Duodenal mucosa (tissue), 2 donors: ENCODE data around the gene SPSB4.

Experiments
- H3K27ac ChIP-seq: one replicate; pipeline ENCODE4 v1.7.0; 2013; ENCODE audit warnings: low read depth, low read length
- H3K27me3 ChIP-seq, 2 donors: one replicate each; pipeline ENCODE4 v1.7.0; 2013; ENCODE audit warnings: low read length in 2 of 2, control low read depth in 1 of 2; ENCODE audit not compliant: insufficient read depth in 2 of 2, control insufficient read depth in 1 of 2
- H3K36me3 ChIP-seq, 2 donors: one replicate each; pipeline ENCODE4 v1.7.0; 2013; ENCODE audit warnings: low read length in 2 of 2, control low read depth in 1 of 2; ENCODE audit not compliant: insufficient read depth in 2 of 2, control insufficient read depth in 1 of 2
- H3K4me1 ChIP-seq, 2 donors: one replicate each; pipeline ENCODE4 v1.7.0; 2013; ENCODE audit warnings: low read length in 2 of 2, control low read depth in 1 of 2; ENCODE audit not compliant: insufficient read depth in 2 of 2, control insufficient read depth in 1 of 2
- H3K4me3 ChIP-seq, 2 donors: one replicate each; pipeline ENCODE4 v1.7.0; 2013; ENCODE audit warnings: low read length in 2 of 2, low read depth in 1 of 2
- H3K9ac ChIP-seq, 2 donors: one replicate each; pipeline ENCODE4 v1.7.0; 2013; ENCODE audit warnings: low read length in 2 of 2, low read depth in 1 of 2
- H3K9me3 ChIP-seq, 2 donors: one replicate each; pipeline ENCODE4 v1.7.0; 2013; ENCODE audit warnings: low read length in 2 of 2, control low read depth in 1 of 2; ENCODE audit not compliant: control insufficient read depth in 1 of 2

Gene SPSB4

DNA sequence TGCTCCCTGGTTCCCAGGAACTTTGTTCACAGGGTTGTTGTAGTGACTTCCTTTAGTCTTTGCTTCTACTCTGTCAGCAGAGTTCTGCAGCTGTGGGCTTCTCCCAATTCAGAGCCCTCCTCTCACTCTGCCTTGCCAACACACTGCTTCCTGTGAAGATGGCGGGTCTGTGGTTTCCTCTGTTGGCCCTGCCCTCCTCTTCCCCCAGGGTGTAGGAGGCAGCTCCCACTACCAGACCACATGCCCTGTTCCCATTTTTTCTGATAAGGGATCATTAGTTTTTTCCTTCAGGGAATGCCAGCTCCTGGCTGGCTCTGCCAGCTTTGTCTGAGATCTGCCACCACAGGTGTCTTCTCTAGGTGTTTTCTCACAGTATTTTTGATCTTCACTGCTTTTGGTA is 12.7 kb downstream of the SPSB4 start:
- Histone ChIP-seq H3K9me3 (no peaks in the 10 kb centered on the region), H3K4me3 (no peak overlapping the region), H3K4me1 (no peaks in the 10 kb centered on the region), H3K27ac (no peak overlapping the region), H3K27me3 (peaks cover 0 to 4% of the 10 kb centered on the region in 2 donors), H3K9ac (no peak overlapping the region), H3K36me3 (no peaks in the 10 kb centered on the region)

DNA sequence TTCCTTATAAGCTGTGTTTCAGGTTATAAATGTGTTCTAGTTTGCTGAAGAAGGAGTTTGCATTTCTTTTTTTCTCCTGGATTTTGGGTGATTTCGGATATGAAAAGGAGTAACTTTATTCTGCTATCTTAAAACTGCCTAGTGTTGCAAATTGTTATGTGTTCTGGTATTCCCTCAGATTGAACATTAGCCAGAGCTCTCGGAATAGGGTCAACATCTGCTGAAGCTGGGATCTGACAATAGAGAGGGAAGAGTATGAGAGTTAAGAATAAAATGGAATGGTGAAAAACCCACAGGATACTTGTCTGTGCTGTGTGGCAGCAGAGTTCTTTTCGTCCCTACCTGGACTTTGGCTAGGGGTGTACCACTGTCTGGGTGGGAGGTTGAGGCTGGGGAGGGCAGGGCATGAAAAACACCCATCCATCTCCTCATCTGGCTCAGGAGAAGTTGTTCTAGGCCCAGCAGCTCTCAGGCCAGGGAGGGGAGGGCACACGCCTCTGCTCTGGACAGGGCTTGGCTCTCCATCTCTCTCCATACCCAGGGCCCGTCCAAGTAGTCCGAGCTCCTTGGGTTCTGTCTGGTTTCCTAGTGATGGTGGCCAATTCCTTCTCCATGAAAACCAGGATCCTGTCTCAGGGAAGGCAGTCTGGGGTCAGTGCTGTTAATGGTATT is 13.2 kb downstream of the SPSB4 start:
- Histone ChIP-seq H3K4me1 (no peaks in the 10 kb centered on the region), H3K9me3 (no peaks in the 10 kb centered on the region), H3K27me3 (peaks cover 0 to 3% of the 10 kb centered on the region in 2 donors), H3K36me3 (no peaks in the 10 kb centered on the region), H3K9ac (no peak overlapping the region), H3K4me3 (no peak overlapping the region), H3K27ac (no peak overlapping the region)

DNA sequence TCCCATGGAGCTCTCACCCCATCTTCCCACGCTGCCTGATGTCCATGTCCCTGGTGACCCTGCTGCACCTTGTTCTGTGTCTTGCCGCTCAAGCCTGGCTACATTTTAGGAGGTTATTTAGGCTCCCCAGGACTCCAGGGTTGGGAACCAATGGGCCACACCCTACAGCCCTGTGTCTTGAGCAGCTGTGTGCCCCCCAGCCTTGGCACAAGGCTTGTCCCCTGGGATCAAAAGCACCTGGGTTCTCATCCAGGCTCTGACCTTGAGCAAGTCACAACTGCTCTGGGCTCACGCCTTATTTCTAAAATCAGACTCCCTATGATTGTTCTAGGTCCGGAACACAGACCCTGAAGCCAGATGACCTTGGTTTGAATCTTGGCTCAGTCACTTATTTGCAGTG is 14.1 kb downstream of the SPSB4 start:
- no peak overlapping the region for H3K9ac ChIP-seq
- no peak overlapping the region for H3K27ac ChIP-seq
- H3K36me3 ChIP-seq, result no peaks in the 10 kb centered on the region

DNA sequence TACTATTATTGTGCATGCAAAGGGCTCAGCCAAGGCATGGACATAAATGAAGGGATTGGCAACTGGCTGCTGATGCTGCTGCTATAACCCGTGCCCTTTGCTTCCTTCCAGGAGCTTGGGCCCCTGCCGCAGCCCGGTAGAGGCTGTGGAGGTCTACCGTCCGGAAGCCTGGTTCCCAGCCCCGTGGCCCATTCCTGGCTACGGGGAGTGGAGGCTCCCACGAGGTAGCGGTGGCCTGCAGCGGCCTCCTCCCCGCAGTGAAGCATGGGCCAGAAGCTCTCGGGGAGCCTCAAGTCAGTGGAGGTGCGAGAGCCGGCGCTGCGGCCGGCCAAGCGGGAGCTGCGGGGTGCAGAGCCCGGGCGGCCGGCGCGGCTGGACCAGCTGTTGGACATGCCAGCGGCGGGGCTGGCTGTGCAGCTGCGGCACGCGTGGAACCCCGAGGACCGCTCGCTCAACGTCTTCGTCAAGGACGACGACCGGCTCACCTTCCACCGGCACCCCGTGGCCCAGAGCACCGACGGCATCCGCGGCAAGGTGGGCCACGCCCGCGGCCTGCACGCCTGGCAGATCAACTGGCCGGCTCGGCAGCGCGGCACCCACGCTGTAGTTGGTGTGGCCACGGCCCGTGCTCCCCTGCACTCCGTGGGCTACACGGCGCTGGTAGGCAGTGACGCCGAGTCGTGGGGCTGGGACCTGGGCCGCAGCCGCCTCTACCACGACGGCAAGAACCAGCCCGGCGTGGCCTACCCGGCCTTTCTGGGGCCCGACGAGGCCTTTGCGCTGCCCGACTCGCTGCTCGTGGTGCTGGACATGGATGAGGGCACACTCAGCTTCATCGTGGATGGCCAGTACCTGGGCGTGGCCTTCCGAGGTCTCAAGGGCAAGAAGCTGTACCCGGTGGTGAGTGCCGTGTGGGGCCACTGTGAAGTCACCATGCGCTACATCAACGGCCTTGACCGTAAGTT is 15.0 kb downstream of the SPSB4 start:
- H3K4me1 ChIP-seq, result no peaks in the 10 kb centered on the region
- no peak overlapping the region for H3K9ac ChIP-seq
- H3K9me3 ChIP-seq, result no peaks in the 10 kb centered on the region
- no peaks in the 10 kb centered on the region for H3K27me3 ChIP-seq
- H3K27ac ChIP-seq, result no peak overlapping the region
- no peak overlapping the region for H3K4me3 ChIP-seq
- no peaks in the 10 kb centered on the region for H3K36me3 ChIP-seq

More for the DNA sequence above, 14.1 kb downstream of the SPSB4 start:
- H3K27me3 ChIP-seq, result peaks cover 0 to under 1% of the 10 kb centered on the region in 2 donors
- H3K4me3 ChIP-seq, result no peak overlapping the region
- H3K4me1 ChIP-seq, result no peaks in the 10 kb centered on the region
- no peaks in the 10 kb centered on the region for H3K9me3 ChIP-seq

DNA sequence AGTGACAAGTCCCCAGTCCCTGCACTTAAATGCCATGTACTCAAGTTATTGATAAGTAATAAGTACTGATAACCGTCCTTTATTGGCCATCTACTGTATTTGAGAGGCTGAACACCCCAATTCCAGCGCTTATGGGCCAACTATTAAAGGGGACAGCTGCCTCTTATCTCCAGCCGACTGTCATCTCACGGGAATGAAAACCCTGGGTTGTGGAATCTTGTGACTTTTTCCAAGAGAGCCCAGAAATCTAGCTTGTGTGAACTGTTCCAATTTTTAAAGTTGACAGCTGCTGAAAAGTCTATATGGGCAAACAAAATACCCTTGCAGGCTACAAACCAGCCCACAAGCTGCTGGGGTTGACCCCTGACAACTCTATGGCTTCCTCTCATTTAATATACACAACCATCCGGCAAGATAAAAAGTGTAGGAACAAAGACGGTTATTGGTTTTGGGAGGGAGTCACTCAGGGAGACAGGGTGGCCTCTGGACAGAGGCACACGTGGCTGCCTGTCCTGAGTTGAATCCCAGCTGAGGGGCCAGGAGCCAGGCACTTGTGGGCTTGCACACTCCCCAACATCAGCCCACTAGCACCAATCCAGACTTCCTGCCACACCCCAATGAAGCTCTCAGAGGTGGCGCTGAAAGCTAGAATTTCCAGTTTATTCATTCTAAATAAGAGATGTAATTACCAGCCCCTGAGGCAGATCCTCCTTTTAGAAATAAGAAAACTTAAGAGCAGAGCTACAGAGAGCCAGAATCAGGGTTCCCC is 16.2 kb downstream of the SPSB4 start:
- Histone ChIP-seq H3K4me3 (no peak overlapping the region), H3K9me3 (no peaks in the 10 kb centered on the region), H3K36me3 (no peaks in the 10 kb centered on the region), H3K27me3 (no peaks in the 10 kb centered on the region), H3K9ac (no peak overlapping the region), H3K27ac (no peak overlapping the region), H3K4me1 (no peaks in the 10 kb centered on the region)

DNA sequence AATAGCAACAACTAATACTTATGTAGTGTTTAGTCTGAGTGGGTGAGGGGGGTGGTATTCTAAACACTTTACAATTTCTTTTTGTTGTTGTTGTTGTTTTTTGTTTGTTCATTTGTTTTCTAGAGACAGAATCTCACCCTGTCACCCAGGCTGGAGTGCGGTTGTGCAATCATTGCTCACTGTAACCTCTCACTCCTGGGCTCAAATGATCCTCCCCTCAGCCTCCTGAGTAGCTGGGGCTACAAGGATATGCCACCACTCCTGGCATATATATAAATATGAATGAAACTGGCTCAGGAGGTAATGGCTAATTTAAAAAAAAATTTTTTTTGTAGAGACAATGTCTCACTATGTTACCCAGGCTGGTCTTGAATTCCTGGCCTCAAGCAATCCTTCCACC is 19.1 kb downstream of the SPSB4 start:
- Histone ChIP-seq H3K9me3 (no peaks in the 10 kb centered on the region), H3K4me3 (no peak overlapping the region), H3K27me3 (no peaks in the 10 kb centered on the region), H3K4me1 (no peaks in the 10 kb centered on the region), H3K27ac (no peak overlapping the region), H3K36me3 (no peaks in the 10 kb centered on the region), H3K9ac (no peak overlapping the region)

DNA sequence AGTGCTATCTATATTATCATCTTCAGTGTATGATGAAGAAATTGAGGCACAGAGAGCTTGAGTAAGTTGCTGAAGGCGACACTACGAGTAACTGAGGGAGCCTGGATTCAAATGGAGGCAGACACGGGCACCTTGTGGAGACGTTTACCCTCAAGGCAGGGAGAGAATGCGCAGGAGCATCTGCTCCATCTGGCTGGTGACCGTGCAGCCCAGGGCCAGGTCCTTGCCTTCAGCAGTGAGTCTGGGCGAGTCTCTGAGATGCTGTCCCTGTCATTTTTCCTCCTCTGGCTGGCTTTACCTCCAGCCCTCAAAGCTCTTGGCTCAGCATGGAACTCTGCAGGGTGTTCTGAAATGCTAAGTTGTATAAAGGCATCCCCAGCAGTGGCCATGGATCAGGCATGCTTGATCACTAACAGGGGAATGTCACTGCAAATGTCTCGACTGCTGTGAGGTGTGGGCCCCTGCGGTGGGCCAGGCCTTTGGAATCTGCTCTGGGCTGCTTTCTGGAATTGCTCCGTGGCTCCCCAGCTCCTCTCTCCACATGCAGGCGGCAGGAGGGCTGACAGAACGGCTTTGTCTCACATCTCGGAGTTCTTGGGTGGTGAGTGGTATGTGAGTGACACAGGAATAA is 19.7 kb downstream of the SPSB4 start:
- no peak overlapping the region for H3K4me3 ChIP-seq

DNA sequence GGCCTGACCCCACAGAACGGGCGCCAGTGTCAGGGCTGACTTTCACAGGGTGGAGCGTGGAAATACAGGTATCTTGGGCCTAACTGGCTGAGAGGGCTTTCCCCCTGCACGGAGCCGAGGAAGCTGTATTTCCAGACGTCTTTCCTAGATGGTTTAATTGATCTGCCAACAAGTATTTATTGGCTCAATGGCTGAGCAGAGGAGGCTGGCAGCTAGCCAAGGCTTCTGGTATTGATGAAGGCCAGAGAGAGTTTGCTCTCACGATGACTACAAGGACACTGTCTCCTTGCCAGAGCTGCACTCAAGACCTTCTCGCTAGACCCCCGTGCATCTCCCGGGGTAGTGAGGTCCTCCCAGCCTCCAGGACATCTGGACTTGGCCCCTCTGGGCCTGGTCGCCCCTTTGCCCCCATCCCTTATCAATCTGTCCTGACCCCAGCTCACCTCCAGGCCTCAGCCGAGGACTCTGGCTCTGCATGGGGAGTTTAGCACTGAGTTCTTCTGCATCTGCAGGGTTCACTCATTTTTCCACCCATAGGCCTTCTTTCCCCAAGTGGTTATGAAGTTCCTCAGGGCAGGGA is 20.6 kb downstream of the SPSB4 start:
- Histone ChIP-seq H3K9ac (no peak overlapping the region), H3K27me3 (no peaks in the 10 kb centered on the region), H3K4me1 (peaks cover 4 to 6% of the 10 kb centered on the region in 2 donors), H3K36me3 (no peaks in the 10 kb centered on the region), H3K27ac (no peak overlapping the region), H3K9me3 (no peaks in the 10 kb centered on the region), H3K4me3 (no peak overlapping the region)

More for the DNA sequence above, 19.7 kb downstream of the SPSB4 start:
- no peaks in the 10 kb centered on the region for H3K9me3 ChIP-seq
- H3K27me3 ChIP-seq, result no peaks in the 10 kb centered on the region
- no peak overlapping the region for H3K27ac ChIP-seq
- no peak overlapping the region for H3K9ac ChIP-seq
- no peaks in the 10 kb centered on the region for H3K4me1 ChIP-seq
- H3K36me3 ChIP-seq, result no peaks in the 10 kb centered on the region

DNA sequence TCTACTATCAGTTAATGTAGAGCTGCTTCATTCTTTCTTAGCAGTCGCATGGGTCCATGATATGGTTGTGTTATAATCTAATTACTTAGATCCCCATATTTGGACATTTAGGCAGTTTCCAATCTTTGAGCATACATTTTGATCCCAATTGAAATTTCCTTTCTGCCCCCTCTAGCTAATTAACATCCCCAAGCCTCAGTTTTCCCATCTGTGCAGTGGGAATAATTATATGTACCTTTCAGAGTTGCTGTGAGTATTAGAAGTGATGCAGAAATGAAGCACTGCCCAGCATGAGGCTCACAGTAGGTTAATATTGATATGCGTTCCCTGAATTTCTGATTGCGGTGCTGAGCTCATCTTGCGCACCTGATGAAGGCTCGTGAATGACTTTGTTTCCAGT is 21.8 kb downstream of the SPSB4 start:
- H3K4me1 ChIP-seq, result peaks cover 4 to 6% of the 10 kb centered on the region in 2 donors

More for the DNA sequence above, 21.8 kb downstream of the SPSB4 start:
- no peak overlapping the region for H3K9ac ChIP-seq
- no peak overlapping the region for H3K27ac ChIP-seq
- H3K4me3 ChIP-seq, result no peak overlapping the region
- H3K9me3 ChIP-seq, result no peaks in the 10 kb centered on the region
- H3K36me3 ChIP-seq, result no peaks in the 10 kb centered on the region
- no peaks in the 10 kb centered on the region for H3K27me3 ChIP-seq
